ENCODE data around the gene SLC11A1. TPM values are rescaled to one million over a fixed set of nuclear protein-coding genes. Genes with fewer than 3 reads are reported as not detected.

The SLC11A1 gene
- total and polyA plus RNA-seq, 11 donors: 0.96 to 31.0 (median 4.5) TPM

DNA sequence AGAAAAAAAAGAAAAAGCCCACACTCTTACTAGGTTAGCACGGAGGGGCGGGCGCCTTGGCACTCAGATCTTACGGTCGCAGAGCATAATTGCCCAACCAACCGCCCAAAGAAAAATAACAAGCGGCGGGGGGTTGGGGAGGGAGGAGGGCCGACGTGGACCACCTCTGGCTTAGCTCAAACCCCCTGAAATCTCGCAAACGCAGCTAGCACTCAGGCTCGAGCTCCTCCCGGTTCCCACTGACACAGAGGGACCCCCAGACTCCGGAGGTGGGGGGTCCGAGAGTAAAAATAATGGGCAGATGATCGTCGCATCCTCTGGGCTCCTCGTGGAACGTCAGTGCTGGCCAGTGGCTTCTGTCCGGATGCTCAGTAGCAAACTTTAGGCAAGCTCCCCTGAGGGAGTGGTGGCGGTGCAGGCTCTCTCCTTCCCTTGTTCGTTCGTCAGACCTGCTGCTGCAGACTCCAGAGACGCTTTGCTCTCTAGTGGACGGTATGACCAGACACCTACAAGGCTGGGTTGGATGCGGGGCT lies 13.4 kb upstream of the SLC11A1 start:
- no peaks in the 10 kb centered on the region for H3K27me3 ChIP-seq
- H3K9me3 ChIP-seq: peaks cover 0 to 11% (median 0%) of the 10 kb centered on the region in 12 donors
- TF ChIP-seq, protein P1, sequence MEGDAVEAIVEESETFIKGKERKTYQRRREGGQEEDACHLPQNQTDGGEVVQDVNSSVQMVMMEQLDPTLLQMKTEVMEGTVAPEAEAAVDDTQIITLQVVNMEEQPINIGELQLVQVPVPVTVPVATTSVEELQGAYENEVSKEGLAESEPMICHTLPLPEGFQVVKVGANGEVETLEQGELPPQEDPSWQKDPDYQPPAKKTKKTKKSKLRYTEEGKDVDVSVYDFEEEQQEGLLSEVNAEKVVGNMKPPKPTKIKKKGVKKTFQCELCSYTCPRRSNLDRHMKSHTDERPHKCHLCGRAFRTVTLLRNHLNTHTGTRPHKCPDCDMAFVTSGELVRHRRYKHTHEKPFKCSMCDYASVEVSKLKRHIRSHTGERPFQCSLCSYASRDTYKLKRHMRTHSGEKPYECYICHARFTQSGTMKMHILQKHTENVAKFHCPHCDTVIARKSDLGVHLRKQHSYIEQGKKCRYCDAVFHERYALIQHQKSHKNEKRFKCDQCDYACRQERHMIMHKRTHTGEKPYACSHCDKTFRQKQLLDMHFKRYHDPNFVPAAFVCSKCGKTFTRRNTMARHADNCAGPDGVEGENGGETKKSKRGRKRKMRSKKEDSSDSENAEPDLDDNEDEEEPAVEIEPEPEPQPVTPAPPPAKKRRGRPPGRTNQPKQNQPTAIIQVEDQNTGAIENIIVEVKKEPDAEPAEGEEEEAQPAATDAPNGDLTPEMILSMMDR (IDR thresholded peaks at IDR 0.05): peak in 2 of 12 donors; percentile 7 to 12
- no peak for TF ChIP-seq POLR2A (IDR thresholded peaks at IDR 0.05)
- 33 to 42% (median 36%) methylated on average over 27 of the region's 27 CpGs for WGBS, 4 donors
- H3K27ac ChIP-seq: peak overlapping the region in 11 of 12 donors; percentile 29 to 98 (median 92)
- ATAC-seq (peak in 3 of 4 donors; percentile 3 to 41 (median 18)), DNase-seq (peak in 4 of 5 donors; percentile 40 to 49 (median 48))
- intact Hi-C loops (cut with DNase I): loop anchor here in 5 of 10 donors (1.0 to 10.0 kb wide), 5 partner anchors 26 to 184 kb away; partner anchors contain the start of gene TMBIM1 (in 1 of the 5)
- peak overlapping the region in 8 of 12 donors; percentile 47 to 72 (median 62) for H3K4me3 ChIP-seq
- H3K36me3 ChIP-seq: no peaks in the 10 kb centered on the region
- peaks cover 0 to 44% (median 11%) of the 10 kb centered on the region in 12 donors for H3K4me1 ChIP-seq

DNA sequence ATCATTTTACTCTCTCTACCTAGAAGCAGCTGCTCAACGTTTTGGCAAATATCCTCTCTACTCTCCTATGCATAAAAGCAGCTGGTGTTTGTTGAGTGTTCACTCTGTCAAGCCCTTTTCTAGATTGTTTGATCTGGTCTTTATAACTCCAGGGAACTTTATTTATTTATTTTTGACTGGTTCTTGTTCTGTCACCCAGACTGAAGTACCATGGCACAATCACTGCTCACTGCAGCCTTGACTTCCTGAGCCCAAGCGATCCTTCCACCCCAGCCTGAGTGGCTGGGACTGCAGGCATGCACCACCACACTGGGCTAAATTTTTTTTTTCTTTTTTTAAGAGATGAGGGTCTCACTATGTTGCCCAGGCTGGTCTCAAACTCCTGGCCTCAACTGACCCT lies 12.7 kb upstream of the SLC11A1 start:
- Histone ChIP-seq H3K36me3 (no peaks in the 10 kb centered on the region), H3K27ac (peak overlapping the region in 9 of 12 donors; percentile 29 to 98 (median 92)), H3K27me3 (no peaks in the 10 kb centered on the region), H3K4me1 (peaks cover 0 to 44% (median 11%) of the 10 kb centered on the region in 12 donors), H3K9me3 (peaks cover 0 to 11% (median 0%) of the 10 kb centered on the region in 12 donors), H3K4me3 (no peak overlapping the region)
- intact Hi-C loops (cut with DNase I): loop anchor here in 4 of 10 donors (2.0 to 10.0 kb wide), 4 partner anchors 25 to 185 kb away; partner anchors contain the start of gene TMBIM1 (in 1 of the 4)
- 58 to 67% (median 62%) methylated on average over 2 of the region's 2 CpGs for WGBS, 4 donors
- TF ChIP-seq, protein P1 (IDR thresholded peaks at IDR 0.05): no peak
- TF ChIP-seq POLR2A (IDR thresholded peaks at IDR 0.05): no peak
- no peak for ATAC-seq
- DNase-seq: peak in 1 of 5 donors; percentile 9

DNA sequence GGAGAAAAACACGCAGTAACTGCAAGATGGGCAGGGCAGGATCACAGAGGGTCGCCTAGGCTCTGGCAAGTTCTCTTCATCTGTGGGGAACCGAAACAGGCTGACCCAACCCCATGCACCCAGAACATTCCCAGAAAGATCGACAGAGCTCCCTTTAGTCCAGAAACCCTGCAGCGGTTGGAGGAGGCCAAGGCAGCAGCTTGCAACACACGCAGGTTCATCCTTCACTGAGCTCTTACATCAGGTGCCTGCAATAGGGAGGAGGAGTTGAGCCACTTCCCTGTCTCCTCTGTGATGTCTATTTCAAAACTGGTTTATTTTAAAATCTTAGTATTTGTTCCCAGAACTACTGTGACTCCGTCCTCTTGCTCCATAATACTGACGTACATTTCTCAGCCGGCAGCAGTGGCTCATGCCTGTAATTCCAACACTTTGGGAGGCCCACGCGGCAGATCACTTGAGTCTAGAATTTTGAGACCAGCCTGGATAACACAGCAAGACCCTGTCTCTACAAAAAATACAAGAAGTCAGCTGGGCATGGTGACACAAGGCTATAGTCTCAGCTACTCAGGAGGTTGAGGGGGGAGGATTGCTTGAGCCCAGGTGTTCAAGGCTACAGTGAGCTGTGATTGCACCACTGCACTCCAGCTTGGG lies 11.5 kb upstream of the SLC11A1 start:
- TF ChIP-seq, protein P1 (IDR thresholded peaks at IDR 0.05): no peak
- no peak for TF ChIP-seq POLR2A (IDR thresholded peaks at IDR 0.05)
- ATAC-seq (peak; percentile 19 to 57 (median 31)), DNase-seq (peak in 3 of 5 donors; percentile 43 to 66 (median 50))
- Histone ChIP-seq H3K4me3 (no peak overlapping the region), H3K36me3 (no peaks in the 10 kb centered on the region), H3K9me3 (peaks cover 0 to 11% (median 0%) of the 10 kb centered on the region in 12 donors), H3K4me1 (peaks cover 0 to 44% (median 11%) of the 10 kb centered on the region in 12 donors), H3K27me3 (no peaks in the 10 kb centered on the region), H3K27ac (peak overlapping the region in 10 of 12 donors; percentile 11 to 96 (median 50))
- WGBS, 4 donors: 75 to 78% (median 77%) methylated on average over 11 of the region's 11 CpGs
- intact Hi-C loops (cut with DNase I): no loop called here

DNA sequence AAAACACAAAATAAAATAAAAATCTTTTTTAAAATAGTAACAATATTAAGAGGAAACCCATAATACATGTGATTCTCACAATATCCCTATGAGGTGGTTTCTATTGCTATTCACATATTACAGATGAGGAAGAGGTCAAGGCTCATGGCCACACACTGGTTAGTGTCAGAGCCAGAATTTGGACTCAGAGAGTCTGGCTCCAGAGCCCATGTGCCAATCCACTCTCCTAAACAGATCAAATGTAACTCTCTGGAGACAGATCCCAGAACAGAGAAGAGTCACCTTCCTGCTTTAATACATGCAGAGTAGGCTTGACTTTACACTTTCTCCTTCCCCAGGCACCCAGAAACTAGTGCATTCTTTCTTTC lies 10.1 kb upstream of the SLC11A1 start:
- Histone ChIP-seq H3K27ac (peak overlapping the region in 2 of 12 donors; percentile 40 to 96), H3K36me3 (no peaks in the 10 kb centered on the region), H3K4me1 (peaks cover 0 to 43% (median 11%) of the 10 kb centered on the region in 12 donors), H3K9me3 (peaks cover 0 to 3% (median 0%) of the 10 kb centered on the region in 12 donors), H3K4me3 (no peak overlapping the region), H3K27me3 (no peaks in the 10 kb centered on the region)
- DNase-seq (peak in 1 of 5 donors; percentile 7), ATAC-seq (no peak)
- intact Hi-C loops (cut with DNase I): no loop called here
- TF ChIP-seq, protein P1 (IDR thresholded peaks at IDR 0.05): no peak
- no peak for TF ChIP-seq POLR2A (IDR thresholded peaks at IDR 0.05)

Data from heart left ventricle (tissue), 16 donors.